Measurements from ENCODE around the gene ATE1. TPM values are rescaled to one million over a fixed set of nuclear protein-coding genes. Genes with fewer than 3 reads are reported as not detected.

ATE1 gene
- total RNA-seq, 1 experiment from 2014 or later, result 39.2 TPM

DNA sequence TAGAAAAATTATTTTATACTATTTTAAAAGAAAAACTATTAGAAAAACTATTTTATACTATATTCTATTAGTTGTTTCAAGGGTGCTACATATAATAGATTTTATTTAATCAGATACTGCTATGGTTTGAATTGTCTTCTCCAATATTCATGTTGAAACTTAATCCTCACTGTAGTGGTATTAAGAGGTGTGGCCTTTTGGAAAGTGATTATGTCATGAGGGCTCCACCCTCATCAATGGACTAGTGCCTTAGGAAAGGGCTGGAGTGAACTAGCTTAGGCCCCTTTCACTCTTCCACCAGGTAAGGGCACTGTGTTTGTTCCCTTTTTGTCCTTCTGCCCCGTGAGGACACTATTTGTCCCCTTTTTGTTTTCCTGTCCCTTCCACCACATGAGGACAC, 111.6 kb downstream of the ATE1 start:
- ATAC-seq (no peak), DNase-seq (ENCODE audit: low read depth, low spot score) (no peak)
- no peaks in the 10 kb centered on the region for H3K79me2 ChIP-seq (ENCODE audit: insufficient read depth, low read length)
- H3K4me2 ChIP-seq (ENCODE audit: low read length), result no peak overlapping the region
- no peaks in the 10 kb centered on the region for H3K27me3 ChIP-seq (ENCODE audit: insufficient read depth, low read length)
- H3K27ac ChIP-seq (ENCODE audit: low read depth, low read length), result no peak overlapping the region
- H3K9me3 ChIP-seq (ENCODE audit: control insufficient read depth in 1 of 2, insufficient read depth in 1 of 2, low read depth in 1 of 2, low read length in 2 of 2), result no peaks in the 10 kb centered on the region
- H3K4me3 ChIP-seq (replicated peaks in 1 of 2; ENCODE audit: low read depth in 1 of 2, low read length in 2 of 2), result no peak overlapping the region
- H3K4me1 ChIP-seq (ENCODE audit: control insufficient read depth in 1 of 2, insufficient read depth in 2 of 2, low read length in 2 of 2), result no peaks in the 10 kb centered on the region
- no peaks in the 10 kb centered on the region for H4K20me1 ChIP-seq (ENCODE audit: insufficient read depth)
- intact Hi-C loops (cut with micrococcal nuclease), result no loop called here
- no peak overlapping the region for H3K9ac ChIP-seq (ENCODE audit: low read length)
- H3K36me3 ChIP-seq (ENCODE audit: control insufficient read depth in 1 of 2, insufficient read depth in 2 of 2, low read length in 2 of 2), result no peaks in the 10 kb centered on the region
- ChIA-PET POLR2A (no interaction called here), CTCF (no interaction called here), RAD21 (ENCODE audit: low non-redundant PET in 1 of 2, low total read pairs in 2 of 2, uncharacterized antibody in 2 of 2, unreplicated experiment in 2 of 2) (no interaction called here)
- H2AFZ ChIP-seq (ENCODE audit: low read depth, low read length, poor library complexity, severe bottlenecking), result no peak overlapping the region
- TF ChIP-seq SRF (IDR thresholded peaks at IDR 0.05; ENCODE audit: low read depth) (no peak), POLR2AphosphoS5 (IDR thresholded peaks at IDR 0.05; ENCODE audit: low read depth, low read length) (no peak), EZH2 (IDR thresholded peaks at IDR 0.05) (no peak), YY1 (IDR thresholded peaks at IDR 0.05; ENCODE audit: extremely low read depth, insufficient replicate concordance, low read depth, low read length) (no peak), POLR2A (IDR thresholded peaks at IDR 0.05; ENCODE audit: borderline replicate concordance, extremely low read depth, insufficient read depth, insufficient read length) (no peak), MAX (IDR thresholded peaks at IDR 0.05) (no peak)
- TF ChIP-seq, protein P1, sequence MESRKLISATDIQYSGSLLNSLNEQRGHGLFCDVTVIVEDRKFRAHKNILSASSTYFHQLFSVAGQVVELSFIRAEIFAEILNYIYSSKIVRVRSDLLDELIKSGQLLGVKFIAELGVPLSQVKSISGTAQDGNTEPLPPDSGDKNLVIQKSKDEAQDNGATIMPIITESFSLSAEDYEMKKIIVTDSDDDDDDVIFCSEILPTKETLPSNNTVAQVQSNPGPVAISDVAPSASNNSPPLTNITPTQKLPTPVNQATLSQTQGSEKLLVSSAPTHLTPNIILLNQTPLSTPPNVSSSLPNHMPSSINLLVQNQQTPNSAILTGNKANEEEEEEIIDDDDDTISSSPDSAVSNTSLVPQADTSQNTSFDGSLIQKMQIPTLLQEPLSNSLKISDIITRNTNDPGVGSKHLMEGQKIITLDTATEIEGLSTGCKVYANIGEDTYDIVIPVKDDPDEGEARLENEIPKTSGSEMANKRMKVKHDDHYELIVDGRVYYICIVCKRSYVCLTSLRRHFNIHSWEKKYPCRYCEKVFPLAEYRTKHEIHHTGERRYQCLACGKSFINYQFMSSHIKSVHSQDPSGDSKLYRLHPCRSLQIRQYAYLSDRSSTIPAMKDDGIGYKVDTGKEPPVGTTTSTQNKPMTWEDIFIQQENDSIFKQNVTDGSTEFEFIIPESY (IDR thresholded peaks at IDR 0.05; ENCODE audit: extremely low read depth, insufficient replicate concordance, low read length), result no peak
- TF ChIP-seq, protein P2, sequence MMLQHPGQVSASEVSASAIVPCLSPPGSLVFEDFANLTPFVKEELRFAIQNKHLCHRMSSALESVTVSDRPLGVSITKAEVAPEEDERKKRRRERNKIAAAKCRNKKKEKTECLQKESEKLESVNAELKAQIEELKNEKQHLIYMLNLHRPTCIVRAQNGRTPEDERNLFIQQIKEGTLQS (IDR thresholded peaks at IDR 0.05), result no peak
- no TSS peak for BruUV-seq (replicated peaks)
- no peaks in the 10 kb centered on the region for H3K9me2 ChIP-seq (ENCODE audit: insufficient read depth)

Data from HCT116 (cell line).